ENCODE results near the gene WNT9B.
"Not testable (repeated sequence)": the region's sequence is repeated elsewhere in the genome, so short reads cannot be mapped to it uniquely, and the experiment has no call there.

The WNT9B gene

GRCh38 chr17:46832945-46833839, 18.2 kb upstream of the WNT9B start:
- no peak for DNase-seq

GRCh38 chr17:46833840-46834208, 17.6 kb upstream of the WNT9B start:
- no peak for DNase-seq
- TF ChIP-seq POLR2A (IDR thresholded peaks at IDR 0.05; ENCODE audit: low read length): no peak
- TF ChIP-seq GATA1 (IDR thresholded peaks at IDR 0.05; ENCODE audit: low read depth, low read length): no peak

More at GRCh38 chr17:46832945-46833839, 18.2 kb upstream of the WNT9B start:
- TF ChIP-seq POLR2A (IDR thresholded peaks at IDR 0.05; ENCODE audit: low read length) (no peak), GATA1 (IDR thresholded peaks at IDR 0.05; ENCODE audit: low read depth, low read length) (no peak)

- no peak for TF ChIP-seq GATA1 (IDR thresholded peaks at IDR 0.05; ENCODE audit: low read depth, low read length)
- no peak for TF ChIP-seq POLR2A (IDR thresholded peaks at IDR 0.05; ENCODE audit: low read length)
- no peak for DNase-seq
These were observed 16.5 kb upstream of the WNT9B start for GRCh38 chr17:46834846-46835245.

- TF ChIP-seq POLR2A (IDR thresholded peaks at IDR 0.05; ENCODE audit: low read length): no peak
- TF ChIP-seq GATA1 (IDR thresholded peaks at IDR 0.05; ENCODE audit: low read depth, low read length): no peak
- no peak for DNase-seq
These were observed 14.9 kb upstream of the WNT9B start for GRCh38 chr17:46836500-46836899.

- TF ChIP-seq GATA1 (IDR thresholded peaks at IDR 0.05; ENCODE audit: low read depth, low read length) (no peak), POLR2A (IDR thresholded peaks at IDR 0.05; ENCODE audit: low read length) (no peak)
- no peak for DNase-seq
These were observed 13.9 kb upstream of the WNT9B start for GRCh38 chr17:46837521-46837920.

GRCh38 chr17:46839211-46839610, 12.2 kb upstream of the WNT9B start:
- no peak for TF ChIP-seq POLR2A (IDR thresholded peaks at IDR 0.05; ENCODE audit: low read length)
- TF ChIP-seq GATA1 (IDR thresholded peaks at IDR 0.05; ENCODE audit: low read depth, low read length): no peak
- no peak for DNase-seq

GRCh38 chr17:46840596-46840995, 10.8 kb upstream of the WNT9B start:
- DNase-seq: not testable (repeated sequence)

GRCh38 chr17:46841561-46842379, 9.6 kb upstream of the WNT9B start:
- DNase-seq: peak; percentile 24 to 49
- TF ChIP-seq POLR2A (IDR thresholded peaks at IDR 0.05; ENCODE audit: low read length) (no peak), GATA1 (IDR thresholded peaks at IDR 0.05; ENCODE audit: low read depth, low read length) (no peak)

GRCh38 chr17:46842835-46843234, 8.5 kb upstream of the WNT9B start:
- TF ChIP-seq GATA1 (IDR thresholded peaks at IDR 0.05; ENCODE audit: low read depth, low read length): no peak
- TF ChIP-seq POLR2A (IDR thresholded peaks at IDR 0.05; ENCODE audit: low read length): no peak
- DNase-seq: peak; percentile 31 to 50

- TF ChIP-seq POLR2A (IDR thresholded peaks at IDR 0.05; ENCODE audit: low read length): no peak
- no peak for TF ChIP-seq GATA1 (IDR thresholded peaks at IDR 0.05; ENCODE audit: low read depth, low read length)
- no peak for DNase-seq
These were observed 3.9 kb upstream of the WNT9B start for GRCh38 chr17:46847204-46848191.

- no peak for DNase-seq
- TF ChIP-seq POLR2A (IDR thresholded peaks at IDR 0.05; ENCODE audit: low read length): no peak
- TF ChIP-seq GATA1 (IDR thresholded peaks at IDR 0.05; ENCODE audit: low read depth, low read length): no peak
These were observed 2.8 kb upstream of the WNT9B start for GRCh38 chr17:46848534-46848933.

GRCh38 chr17:46850688-46851028, 725 bp upstream of the WNT9B start:
- no peak for DNase-seq
- TF ChIP-seq GATA1 (IDR thresholded peaks at IDR 0.05; ENCODE audit: low read depth, low read length) (no peak), POLR2A (IDR thresholded peaks at IDR 0.05; ENCODE audit: low read length) (no peak)

- TF ChIP-seq GATA1 (IDR thresholded peaks at IDR 0.05; ENCODE audit: low read depth, low read length): no peak
- TF ChIP-seq POLR2A (IDR thresholded peaks at IDR 0.05; ENCODE audit: low read length): no peak
- no peak for DNase-seq
These were observed 2.6 kb downstream of the WNT9B start for GRCh38 chr17:46853896-46854444.
